ENCODE data around the gene SLC25A26. TPM values are rescaled to one million over a fixed set of nuclear protein-coding genes. Genes with fewer than 3 reads are reported as not detected.

SLC25A26 gene
- total RNA-seq, 1 experiment from 2014 or later = 13.2 TPM

- no peaks in the 10 kb centered on the region for H3K36me3 ChIP-seq (ENCODE audit: control insufficient read depth, insufficient read depth, low read length)
- H3K4me3 ChIP-seq (ENCODE audit: low read depth in 2 of 2, low read length in 2 of 2) = no peak overlapping the region
- H3K27ac ChIP-seq (ENCODE audit: low read length) = no peak overlapping the region
- ChIA-PET CTCF (no interaction called here), POLR2A (no interaction called here)
- H3K4me1 ChIP-seq (ENCODE audit: control insufficient read depth, insufficient read depth, low read length) = no peaks in the 10 kb centered on the region
- no peaks in the 10 kb centered on the region for H3K9me3 ChIP-seq (ENCODE audit: control insufficient read depth, insufficient read depth, low read depth, low read length)
- no peaks in the 10 kb centered on the region for H3K27me3 ChIP-seq (ENCODE audit: control insufficient read depth, insufficient read depth, low read length)
- no peak for TF ChIP-seq REST (IDR thresholded peaks at IDR 0.05; ENCODE audit: insufficient read depth in 1 of 2, low read depth in 2 of 2, low read length in 1 of 2)
- TF ChIP-seq SIN3A (IDR thresholded peaks at IDR 0.05; ENCODE audit: borderline replicate concordance, insufficient read depth, low read depth, low read length) = no peak
- no peak for TF ChIP-seq POLR2AphosphoS5 (IDR thresholded peaks at IDR 0.05; ENCODE audit: low read depth, low read length)
- no peak for TF ChIP-seq TCF7L2 (IDR thresholded peaks at IDR 0.05; ENCODE audit: low read depth, low read length)
- TF ChIP-seq CTCF (IDR thresholded peaks at IDR 0.05) = no peak
- ATAC-seq = no peak
- in situ Hi-C loops (cut with HindIII; ENCODE audit: low pct_unique_long_range_greater_than_20kb, low sequenced_read_pairs) = no loop called here
- no peak for DNase-seq (ENCODE audit: low read depth, low spot score)
- intact Hi-C loops (cut with micrococcal nuclease; ENCODE audit: unreplicated experiment) = loop anchor here (10.0 kb wide), 1 partner anchor 97 kb away; no protein-coding TSS in a partner anchor
- BruUV-seq (replicated peaks) = no TSS peak
Observed at GRCh38 chr3:66371432-66371831, 150.6 kb downstream of the SLC25A26 start.

GRCh38 chr3:66372681-66373350 is 152.0 kb downstream of the SLC25A26 start:
- no peaks in the 10 kb centered on the region for H3K36me3 ChIP-seq (ENCODE audit: control insufficient read depth, insufficient read depth, low read length)
- H3K4me1 ChIP-seq (ENCODE audit: control insufficient read depth, insufficient read depth, low read length) = no peaks in the 10 kb centered on the region
- CTCF ChIA-PET = no interaction called here
- ATAC-seq (peak; percentile 51; the same call in 1 of the 2 replicates), DNase-seq (ENCODE audit: low read depth, low spot score) (no peak)
- POLR2A ChIA-PET = no interaction called here
- BruUV-seq (replicated peaks) = no TSS peak
- H3K4me3 ChIP-seq (ENCODE audit: low read depth in 2 of 2, low read length in 2 of 2) = no peak overlapping the region
- no peaks in the 10 kb centered on the region for H3K9me3 ChIP-seq (ENCODE audit: control insufficient read depth, insufficient read depth, low read depth, low read length)
- no peak overlapping the region for H3K27ac ChIP-seq (ENCODE audit: low read length)
- in situ Hi-C loops (cut with HindIII; ENCODE audit: low pct_unique_long_range_greater_than_20kb, low sequenced_read_pairs) = no loop called here
- intact Hi-C loops (cut with micrococcal nuclease; ENCODE audit: unreplicated experiment) = loop anchor here (10.0 kb wide), 1 partner anchor 98 kb away; no protein-coding TSS in a partner anchor
- TF ChIP-seq SIN3A (IDR thresholded peaks at IDR 0.05; ENCODE audit: borderline replicate concordance, insufficient read depth, low read depth, low read length) (no peak), CTCF (IDR thresholded peaks at IDR 0.05) (peak; percentile 26)
- no peaks in the 10 kb centered on the region for H3K27me3 ChIP-seq (ENCODE audit: control insufficient read depth, insufficient read depth, low read length)
